ENCODE results near the gene SUMO1. TPM values are rescaled to one million over a fixed set of nuclear protein-coding genes. Genes with fewer than 3 reads are reported as not detected.

SUMO1 gene
- total and polyA plus RNA-seq, 2 of the 8 experiments (the other 6 are each of a cell fraction or from before 2014, with no cell fraction given) = 108 to 238 TPM

DNA sequence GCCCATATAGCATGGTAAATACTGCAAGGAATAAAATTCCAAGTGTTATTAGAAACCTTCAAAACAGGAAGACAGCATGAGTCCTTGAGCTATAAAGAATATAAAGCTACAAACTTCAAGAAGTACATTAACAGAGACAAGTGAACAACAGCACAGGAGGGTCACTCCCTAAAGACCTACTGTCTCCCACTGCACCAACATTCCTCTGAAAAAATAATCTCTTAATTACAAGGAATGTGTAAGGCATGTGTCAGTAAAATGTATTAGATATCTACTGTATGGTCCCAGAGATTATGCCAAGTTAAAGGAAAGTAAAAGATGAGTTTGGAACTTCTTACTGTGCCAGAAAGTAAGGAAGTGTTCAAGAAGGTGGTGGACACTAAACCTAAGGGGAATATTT is 29.9 kb downstream of the SUMO1 start:
- Histone ChIP-seq H3K4ac (replicated peaks; ENCODE audit: insufficient read length, low read depth, low read length) (no peak overlapping the region), H3K4me1 (replicated peaks in 1 of 4; ENCODE audit: control insufficient read depth in 3 of 4, insufficient read depth in 4 of 4, low read length in 3 of 4) (no peaks in the 10 kb centered on the region)
- POLR2A ChIA-PET (ENCODE audit: partially characterized antibody) = interaction anchor here (0.6 kb wide), 1 partner anchor 116 kb away, joined by 3 read pairs; no protein-coding TSS in a partner anchor

More for the DNA sequence above, 29.9 kb downstream of the SUMO1 start:
- Histone ChIP-seq H2BK5ac (ENCODE audit: low read depth, low read length) (no peak overlapping the region), H3K9ac (replicated peaks in 1 of 4; ENCODE audit: extremely low read depth in 1 of 4, low read depth in 3 of 4, low read length in 3 of 4) (no peak overlapping the region), H3K9me3 (ENCODE audit: insufficient read depth in 2 of 2, low read depth in 1 of 2, low read length in 1 of 2) (no peaks in the 10 kb centered on the region), H2AK5ac (ENCODE audit: low read depth, low read length) (no peak overlapping the region), H2BK15ac (ENCODE audit: low read length) (no peak overlapping the region), H3K27ac (ENCODE audit: low read depth, low read length) (no peak overlapping the region), H3K14ac (ENCODE audit: insufficient read length) (no peak overlapping the region), H2BK20ac (ENCODE audit: low read length) (no peak overlapping the region), H3K27me3 (replicated peaks in 1 of 4; ENCODE audit: control insufficient read depth in 3 of 4, extremely low read depth in 1 of 4, insufficient read depth in 3 of 4, low read length in 3 of 4) (no peaks in the 10 kb centered on the region), H2BK12ac (ENCODE audit: low read depth, low read length) (no peak overlapping the region), H3K79me2 (ENCODE audit: control insufficient read depth in 1 of 2, insufficient read depth in 2 of 2, low read length in 2 of 2) (peaks cover 0 to 13% of the 10 kb centered on the region in 2 experiments; a peak in 2 of 4 replicates), H3K36me3 (ENCODE audit: control insufficient read depth in 2 of 4, insufficient read depth in 4 of 4, low read length in 3 of 4) (peaks cover 0 to 67% (median 20%) of the 10 kb centered on the region in 4 experiments; a peak in 6 of 8 replicates), H3K79me1 (ENCODE audit: low read depth, low read length) (no peaks in the 10 kb centered on the region), H4K5ac (ENCODE audit: insufficient read length, low read depth, low read length) (no peak overlapping the region), H3K4me3 (ENCODE audit: extremely low read depth in 1 of 4, insufficient read depth in 2 of 4, low read depth in 3 of 4, low read length in 4 of 4) (no peak overlapping the region), H3K56ac (replicated peaks; ENCODE audit: insufficient read length, low read depth, low read length) (no peak overlapping the region), H2AFZ (ENCODE audit: low read length) (no peak overlapping the region), H3K23ac (ENCODE audit: insufficient read length) (no peak overlapping the region), H4K8ac (ENCODE audit: extremely low read depth, insufficient read depth, low read length) (no peak overlapping the region), H4K20me1 (replicated peaks in 1 of 2; ENCODE audit: control insufficient read depth in 1 of 2, insufficient read depth in 2 of 2, low read length in 2 of 2) (peaks cover 0 to 2% of the 10 kb centered on the region in 2 experiments), H4K91ac (replicated peaks; ENCODE audit: insufficient read length, low read length) (no peak overlapping the region), H2BK120ac (replicated peaks; ENCODE audit: low read depth, low read length) (no peak overlapping the region), H3K18ac (ENCODE audit: extremely low read depth, low read length) (no peak overlapping the region), H3K4me2 (ENCODE audit: insufficient read depth in 1 of 2, low read depth in 2 of 2, low read length in 2 of 2) (no peak overlapping the region), H3K23me2 (ENCODE audit: low read depth, low read length) (no peaks in the 10 kb centered on the region)
- DNase-seq (ENCODE audit: low read depth in 1 of 2, low spot score in 2 of 2) (no peak), FAIRE-seq (no peak)
- TF ChIP-seq, protein P1, sequence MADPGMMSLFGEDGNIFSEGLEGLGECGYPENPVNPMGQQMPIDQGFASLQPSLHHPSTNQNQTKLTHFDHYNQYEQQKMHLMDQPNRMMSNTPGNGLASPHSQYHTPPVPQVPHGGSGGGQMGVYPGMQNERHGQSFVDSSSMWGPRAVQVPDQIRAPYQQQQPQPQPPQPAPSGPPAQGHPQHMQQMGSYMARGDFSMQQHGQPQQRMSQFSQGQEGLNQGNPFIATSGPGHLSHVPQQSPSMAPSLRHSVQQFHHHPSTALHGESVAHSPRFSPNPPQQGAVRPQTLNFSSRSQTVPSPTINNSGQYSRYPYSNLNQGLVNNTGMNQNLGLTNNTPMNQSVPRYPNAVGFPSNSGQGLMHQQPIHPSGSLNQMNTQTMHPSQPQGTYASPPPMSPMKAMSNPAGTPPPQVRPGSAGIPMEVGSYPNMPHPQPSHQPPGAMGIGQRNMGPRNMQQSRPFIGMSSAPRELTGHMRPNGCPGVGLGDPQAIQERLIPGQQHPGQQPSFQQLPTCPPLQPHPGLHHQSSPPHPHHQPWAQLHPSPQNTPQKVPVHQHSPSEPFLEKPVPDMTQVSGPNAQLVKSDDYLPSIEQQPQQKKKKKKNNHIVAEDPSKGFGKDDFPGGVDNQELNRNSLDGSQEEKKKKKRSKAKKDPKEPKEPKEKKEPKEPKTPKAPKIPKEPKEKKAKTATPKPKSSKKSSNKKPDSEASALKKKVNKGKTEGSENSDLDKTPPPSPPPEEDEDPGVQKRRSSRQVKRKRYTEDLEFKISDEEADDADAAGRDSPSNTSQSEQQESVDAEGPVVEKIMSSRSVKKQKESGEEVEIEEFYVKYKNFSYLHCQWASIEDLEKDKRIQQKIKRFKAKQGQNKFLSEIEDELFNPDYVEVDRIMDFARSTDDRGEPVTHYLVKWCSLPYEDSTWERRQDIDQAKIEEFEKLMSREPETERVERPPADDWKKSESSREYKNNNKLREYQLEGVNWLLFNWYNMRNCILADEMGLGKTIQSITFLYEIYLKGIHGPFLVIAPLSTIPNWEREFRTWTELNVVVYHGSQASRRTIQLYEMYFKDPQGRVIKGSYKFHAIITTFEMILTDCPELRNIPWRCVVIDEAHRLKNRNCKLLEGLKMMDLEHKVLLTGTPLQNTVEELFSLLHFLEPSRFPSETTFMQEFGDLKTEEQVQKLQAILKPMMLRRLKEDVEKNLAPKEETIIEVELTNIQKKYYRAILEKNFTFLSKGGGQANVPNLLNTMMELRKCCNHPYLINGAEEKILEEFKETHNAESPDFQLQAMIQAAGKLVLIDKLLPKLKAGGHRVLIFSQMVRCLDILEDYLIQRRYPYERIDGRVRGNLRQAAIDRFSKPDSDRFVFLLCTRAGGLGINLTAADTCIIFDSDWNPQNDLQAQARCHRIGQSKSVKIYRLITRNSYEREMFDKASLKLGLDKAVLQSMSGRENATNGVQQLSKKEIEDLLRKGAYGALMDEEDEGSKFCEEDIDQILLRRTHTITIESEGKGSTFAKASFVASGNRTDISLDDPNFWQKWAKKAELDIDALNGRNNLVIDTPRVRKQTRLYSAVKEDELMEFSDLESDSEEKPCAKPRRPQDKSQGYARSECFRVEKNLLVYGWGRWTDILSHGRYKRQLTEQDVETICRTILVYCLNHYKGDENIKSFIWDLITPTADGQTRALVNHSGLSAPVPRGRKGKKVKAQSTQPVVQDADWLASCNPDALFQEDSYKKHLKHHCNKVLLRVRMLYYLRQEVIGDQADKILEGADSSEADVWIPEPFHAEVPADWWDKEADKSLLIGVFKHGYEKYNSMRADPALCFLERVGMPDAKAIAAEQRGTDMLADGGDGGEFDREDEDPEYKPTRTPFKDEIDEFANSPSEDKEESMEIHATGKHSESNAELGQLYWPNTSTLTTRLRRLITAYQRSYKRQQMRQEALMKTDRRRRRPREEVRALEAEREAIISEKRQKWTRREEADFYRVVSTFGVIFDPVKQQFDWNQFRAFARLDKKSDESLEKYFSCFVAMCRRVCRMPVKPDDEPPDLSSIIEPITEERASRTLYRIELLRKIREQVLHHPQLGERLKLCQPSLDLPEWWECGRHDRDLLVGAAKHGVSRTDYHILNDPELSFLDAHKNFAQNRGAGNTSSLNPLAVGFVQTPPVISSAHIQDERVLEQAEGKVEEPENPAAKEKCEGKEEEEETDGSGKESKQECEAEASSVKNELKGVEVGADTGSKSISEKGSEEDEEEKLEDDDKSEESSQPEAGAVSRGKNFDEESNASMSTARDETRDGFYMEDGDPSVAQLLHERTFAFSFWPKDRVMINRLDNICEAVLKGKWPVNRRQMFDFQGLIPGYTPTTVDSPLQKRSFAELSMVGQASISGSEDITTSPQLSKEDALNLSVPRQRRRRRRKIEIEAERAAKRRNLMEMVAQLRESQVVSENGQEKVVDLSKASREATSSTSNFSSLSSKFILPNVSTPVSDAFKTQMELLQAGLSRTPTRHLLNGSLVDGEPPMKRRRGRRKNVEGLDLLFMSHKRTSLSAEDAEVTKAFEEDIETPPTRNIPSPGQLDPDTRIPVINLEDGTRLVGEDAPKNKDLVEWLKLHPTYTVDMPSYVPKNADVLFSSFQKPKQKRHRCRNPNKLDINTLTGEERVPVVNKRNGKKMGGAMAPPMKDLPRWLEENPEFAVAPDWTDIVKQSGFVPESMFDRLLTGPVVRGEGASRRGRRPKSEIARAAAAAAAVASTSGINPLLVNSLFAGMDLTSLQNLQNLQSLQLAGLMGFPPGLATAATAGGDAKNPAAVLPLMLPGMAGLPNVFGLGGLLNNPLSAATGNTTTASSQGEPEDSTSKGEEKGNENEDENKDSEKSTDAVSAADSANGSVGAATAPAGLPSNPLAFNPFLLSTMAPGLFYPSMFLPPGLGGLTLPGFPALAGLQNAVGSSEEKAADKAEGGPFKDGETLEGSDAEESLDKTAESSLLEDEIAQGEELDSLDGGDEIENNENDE (IDR thresholded peaks at IDR 0.05; ENCODE audit: insufficient replicate concordance, low read length) = no peak
- CTCF ChIA-PET (ENCODE audit: partially characterized antibody) = interaction anchor here (1.2 kb wide), 1 partner anchor 69 kb away, joined by 3 read pairs; no protein-coding TSS in a partner anchor
